CD4-positive, alpha-beta T cell treated with Interleukin-17A for 1 hour (primary cell): ENCODE measurements around the gene NSMF.
"Not testable (repeated sequence)": the region's sequence is repeated elsewhere in the genome, so short reads cannot be mapped to it uniquely, and the experiment has no call there.

Experiments used
- DNase-seq: peaks from one replicate; pipeline ENCODE4 v3.0.0-alpha.2; 2020

The NSMF gene

DNA sequence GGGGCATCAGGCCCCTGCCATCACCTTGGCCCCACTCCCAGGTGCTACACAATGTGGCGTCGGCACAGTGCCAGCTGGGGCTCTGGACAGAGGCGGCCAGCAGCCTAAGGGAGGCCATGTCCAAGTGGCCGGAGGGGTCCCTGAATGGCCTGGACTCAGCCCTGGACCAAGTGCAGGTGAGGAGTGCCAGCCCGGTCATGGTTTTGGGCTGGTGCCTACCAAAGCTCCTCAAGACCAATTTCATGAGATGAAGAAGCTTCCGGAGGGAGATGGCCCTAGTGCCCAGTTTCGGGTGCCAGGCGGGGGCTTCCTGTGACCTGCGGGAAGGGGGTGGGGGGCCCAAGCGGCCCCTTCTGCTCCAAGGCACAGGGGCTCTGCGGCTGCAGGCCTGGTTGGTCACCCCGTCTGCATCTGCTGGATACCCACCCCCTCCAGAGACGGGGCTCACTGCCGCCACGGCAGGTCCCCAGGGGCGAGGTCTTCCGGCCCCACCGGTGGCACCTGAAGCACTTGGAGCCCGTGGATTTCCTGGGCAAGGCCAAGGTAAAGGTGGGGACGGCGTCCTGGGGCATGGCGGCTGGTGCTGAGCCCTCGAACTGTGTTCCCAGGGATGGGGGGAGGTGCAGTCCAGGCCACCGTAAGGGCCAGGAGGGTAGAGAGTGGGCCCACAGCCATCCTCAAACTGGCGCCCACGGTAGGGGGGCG lies 30.1 kb downstream of the NSMF start:
- no peak for DNase-seq

DNA sequence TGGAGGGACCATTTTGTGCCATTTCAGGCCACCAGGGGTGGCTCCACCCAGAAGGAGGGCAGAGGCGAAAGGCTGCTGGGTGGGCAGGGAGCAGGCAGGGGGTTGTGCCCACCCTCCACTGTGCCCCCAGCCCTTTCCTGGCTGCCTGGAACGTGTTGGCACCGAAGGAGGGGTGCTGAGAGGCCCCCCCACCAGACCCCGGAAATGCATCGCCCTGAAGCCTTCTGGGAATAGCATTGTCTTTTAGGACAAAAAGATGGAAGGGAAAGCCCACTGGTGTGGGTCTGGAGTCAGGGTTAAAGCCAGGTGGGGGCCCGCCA lies 30.9 kb downstream of the NSMF start:
- DNase-seq, result no peak

DNA sequence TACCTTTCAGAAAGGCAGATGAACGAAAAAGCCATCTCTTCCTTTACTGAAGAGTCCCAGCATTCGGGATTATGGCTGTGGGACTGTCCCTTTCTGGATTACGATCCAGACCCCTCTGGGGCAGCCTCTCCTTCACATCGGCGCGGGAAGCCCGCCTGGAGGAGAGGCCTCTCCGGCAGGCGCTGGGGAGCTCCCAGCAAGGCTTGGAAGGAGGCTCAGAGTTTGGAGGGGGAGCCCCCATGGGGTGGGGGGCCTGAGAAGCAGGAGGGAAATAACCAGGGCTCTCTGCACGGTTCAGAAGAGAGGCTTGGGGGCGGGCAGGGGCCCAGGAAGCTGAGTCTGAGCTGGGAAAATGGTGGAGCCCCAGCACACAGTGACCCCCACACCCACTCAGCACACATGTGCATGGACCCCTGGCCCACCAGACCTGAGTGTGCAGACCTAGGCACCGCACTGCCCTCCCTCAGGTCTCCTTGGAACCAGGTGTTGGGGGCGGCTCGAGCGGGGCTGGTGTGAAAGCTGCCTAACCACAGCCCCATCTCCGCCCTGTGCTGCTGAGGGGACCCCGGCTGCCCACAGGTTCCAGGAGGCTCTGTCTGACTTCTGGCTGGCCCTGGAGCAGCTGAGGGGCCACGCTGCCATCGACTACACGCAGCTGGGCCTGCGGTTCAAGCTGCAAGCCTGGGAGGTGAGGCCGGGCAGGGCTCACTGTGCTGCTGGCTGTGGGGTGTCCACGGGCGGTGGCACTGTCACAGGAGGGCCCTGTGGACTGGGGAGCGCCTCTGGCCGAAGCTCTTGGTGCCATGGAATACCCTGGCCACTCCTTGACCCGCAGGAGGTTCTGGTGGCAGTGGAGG lies 31.5 kb downstream of the NSMF start:
- DNase-seq, result no peak

DNA sequence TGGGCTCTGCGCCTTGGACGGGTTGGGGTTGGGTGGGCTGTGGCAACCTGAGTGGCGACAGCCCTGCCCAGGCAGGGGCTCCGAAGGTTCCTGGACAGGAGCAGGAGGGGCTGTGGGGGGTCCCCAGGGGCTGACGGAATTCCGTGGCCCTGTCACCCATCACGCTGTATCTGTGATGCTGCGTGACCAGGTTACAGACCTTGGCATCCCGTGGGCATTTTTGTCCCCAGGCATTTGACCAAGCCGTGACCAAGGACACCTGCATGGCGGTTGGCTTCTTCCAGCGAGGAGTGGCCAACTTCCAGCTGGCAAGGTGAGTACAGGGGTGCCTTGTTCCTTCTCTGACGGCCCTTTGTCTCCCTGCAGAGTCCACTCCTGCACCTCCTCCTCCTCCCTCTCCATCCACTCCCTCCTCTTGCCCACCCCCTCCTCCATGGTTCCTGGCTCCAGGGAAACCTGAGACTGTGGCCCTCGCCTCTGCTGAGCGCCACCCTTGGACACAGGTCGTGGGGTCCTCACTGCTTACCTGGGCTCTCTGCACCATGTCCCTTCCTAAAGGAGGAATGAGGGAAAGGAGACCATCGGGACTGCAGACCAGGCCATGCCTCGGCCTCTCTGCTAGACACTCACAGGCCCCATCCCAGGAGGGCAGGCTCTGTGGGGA lies 33.0 kb downstream of the NSMF start:
- no peak for DNase-seq

DNA sequence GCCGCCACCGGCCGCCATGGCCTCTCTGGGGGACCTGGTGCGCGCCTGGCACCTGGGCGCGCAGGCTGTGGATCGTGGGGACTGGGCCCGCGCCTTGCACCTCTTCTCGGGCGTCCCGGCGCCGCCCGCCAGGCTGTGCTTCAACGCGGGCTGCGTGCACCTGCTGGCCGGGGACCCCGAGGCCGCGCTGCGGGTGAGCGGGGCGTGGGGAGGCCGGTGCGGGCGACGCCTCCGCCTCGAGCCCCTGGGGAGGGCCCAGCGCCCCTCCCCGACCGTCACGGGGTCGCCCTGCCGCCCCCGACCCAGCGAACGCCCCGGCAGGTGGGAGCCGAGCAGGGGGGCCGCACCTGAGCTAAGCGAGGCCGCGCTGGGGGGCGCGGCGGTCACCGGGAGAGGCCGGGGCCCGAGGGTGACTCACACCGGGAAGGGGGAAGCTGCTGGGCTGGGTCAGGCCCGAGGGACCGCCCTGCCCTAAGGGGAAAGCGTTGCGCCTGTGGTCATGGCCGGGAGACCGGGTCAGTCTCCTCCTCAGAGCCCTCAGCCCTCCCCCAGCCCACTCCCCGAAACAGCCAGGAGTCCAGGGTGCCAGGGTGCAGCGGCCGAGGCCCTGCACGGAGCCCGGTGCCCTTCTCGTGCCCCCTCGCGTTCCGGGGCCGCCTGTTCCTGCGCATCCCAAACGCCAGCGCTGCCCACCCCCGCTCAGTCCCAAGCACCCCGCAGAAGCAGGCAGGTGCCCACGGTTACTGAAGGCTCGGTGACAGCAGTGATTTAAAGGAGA lies 35.4 kb downstream of the NSMF start:
- no peak for DNase-seq

DNA sequence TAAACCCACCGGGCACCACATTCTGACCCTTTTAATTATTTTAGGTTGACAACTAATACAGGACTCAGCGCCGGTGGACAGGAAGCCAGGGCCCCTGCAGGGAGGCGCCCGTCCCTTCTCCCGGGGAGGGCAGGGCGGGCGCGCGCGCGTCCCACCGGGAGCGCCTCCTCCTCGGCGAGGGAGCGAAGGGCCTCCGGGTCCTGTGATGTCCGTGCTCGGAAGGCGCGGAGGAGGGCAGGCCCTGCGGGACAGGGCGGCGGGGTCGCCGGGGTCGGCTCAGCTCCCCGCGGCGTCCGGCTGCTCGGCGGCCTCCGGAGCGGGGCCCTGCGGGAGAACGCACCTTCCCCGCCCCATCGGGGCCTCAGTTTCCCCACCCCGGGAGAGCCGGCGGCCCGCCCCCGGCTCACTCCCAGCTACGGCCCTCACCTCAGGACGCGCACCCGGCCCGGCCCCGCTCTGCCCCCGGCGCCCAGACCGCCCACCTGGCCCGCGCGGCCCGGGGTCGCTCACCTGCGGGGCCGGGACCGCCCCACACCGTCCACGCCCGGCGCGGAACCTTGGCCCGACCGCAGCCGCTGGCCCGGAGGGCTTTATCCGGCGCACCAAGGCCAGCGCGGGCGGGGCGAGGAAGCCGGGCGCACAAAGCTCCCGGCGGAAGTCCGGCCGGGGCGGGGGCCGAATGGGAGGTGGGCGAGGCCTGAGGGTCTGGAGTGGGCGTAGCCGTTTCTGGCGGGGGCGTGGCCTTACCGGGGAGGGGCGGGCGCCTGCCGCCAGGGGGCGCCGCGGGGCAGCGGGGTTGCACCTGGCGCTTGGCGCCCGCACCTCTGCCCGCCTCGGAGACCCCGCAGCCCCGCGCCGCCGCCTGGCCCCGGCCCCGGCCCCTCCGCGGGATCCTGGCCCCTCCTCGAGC lies 36.3 kb downstream of the NSMF start, which contains the start of the genes EXD3 and NOXA1:
TSS of gene EXD3 (minus strand) at position 559 of the 910 bp plus-strand sequence. CDS start 27,805 bp downstream, outside the sequence.
TSS of gene NOXA1 (plus strand) at position 790 of the 910 bp plus-strand sequence. CDS start 137 bp downstream, outside the sequence.
- peak; percentile 94 for DNase-seq

DNA sequence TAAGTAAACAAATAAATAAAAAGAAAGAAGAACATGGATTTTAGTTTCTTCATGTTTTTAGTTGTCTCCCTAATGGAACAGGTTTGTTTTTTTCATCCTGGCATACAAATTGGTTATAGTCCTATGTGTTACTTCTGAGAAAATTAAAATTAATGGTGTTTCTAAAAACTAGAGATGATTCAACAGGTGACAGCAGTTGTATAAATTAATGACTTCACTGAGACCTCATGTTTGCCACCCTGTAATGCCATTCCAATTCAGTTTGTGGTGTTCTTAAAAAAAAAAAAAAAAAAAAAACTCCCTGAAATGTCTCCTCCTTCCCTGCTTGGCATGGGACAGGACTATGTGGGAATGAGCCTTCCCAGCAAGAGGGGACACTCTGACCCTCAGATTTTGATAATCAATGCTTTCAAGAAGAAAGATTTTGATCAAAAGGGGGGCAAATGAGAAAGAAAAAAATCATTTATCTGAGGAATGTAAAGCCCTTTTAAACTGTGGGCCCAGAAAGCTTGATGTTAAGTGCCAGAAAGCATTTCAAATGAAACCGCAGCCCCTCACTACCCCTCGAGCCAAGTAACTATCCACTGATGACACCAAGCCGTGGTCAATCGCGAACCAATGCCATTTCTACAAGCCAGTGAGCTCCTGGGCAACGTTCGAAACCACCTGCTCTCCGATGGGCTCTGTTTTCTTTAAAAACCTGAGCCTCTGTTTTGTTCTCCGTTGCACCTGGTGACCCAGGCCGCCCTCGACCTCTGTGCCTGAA lies 37.1 kb downstream of the NSMF start:
- no peak for DNase-seq

DNA sequence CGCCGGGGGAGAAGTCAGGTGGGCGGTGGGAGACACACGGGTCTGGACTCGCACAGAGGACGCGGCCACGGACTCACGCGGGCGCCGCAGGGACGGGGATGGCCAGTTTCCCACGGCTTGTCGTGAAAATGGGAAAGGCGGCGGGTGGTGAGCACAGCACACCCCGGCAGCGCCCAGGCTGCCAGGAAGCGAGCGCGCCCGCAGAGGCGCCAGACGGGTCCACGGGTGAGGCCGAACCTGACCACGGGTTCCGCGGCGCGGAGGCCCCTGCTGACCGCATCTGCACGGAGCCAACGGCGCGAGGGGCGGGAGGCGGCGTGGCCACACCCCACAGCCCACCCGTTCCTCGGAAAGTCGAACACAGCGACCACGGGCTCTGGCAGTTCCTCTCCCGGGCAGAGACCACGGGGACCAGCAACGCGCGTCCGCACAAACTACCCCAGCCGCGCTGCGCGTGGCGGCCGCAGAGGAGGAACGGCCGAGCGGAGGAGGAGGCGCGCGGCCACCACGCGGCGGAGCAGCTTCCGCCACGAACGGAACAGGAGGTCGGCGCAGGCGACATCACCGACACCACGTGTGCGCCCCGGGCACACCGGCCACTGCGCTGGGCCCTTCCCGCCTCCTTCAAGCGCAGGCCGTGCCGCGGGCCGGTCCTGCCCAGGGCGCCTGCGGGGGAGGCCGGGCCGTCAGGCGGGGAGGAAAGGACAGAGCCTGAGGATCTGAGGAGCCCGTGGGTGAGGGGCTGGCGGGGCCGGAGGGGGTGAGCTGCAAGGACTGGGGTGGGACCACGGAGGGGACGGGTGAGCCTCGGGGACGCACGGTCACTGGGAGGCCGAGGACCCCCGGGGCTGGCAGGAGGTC lies 41.7 kb downstream of the NSMF start:
- DNase-seq, result peak; percentile 6

DNA sequence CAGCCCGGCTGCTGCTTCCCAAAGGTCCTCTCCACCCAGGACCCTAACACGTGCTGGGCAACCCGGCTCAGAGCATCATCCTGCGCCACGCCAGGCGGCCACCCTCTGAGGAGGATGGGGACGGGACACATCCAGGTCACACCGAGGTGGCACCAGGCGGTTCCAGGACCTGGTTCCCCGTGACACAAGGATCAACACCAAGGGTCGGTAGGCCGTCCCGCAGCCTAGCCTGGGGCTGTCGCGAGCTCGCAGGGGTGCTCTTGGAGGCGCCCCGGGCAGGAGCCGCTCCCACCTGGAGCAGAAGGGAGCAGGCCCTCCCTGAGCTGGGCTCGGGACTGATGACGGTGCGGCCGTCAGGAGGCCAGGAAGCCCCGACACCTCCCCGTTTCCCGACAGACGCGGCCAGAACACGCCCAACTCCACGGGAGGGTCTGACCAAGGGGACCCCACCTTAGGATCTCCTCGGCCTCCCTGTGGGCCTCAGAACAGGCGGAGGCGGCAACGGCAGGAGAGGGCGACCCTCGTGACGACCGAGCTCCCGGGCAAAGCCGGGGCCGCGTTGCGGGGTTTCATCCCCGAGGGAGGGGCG lies 42.5 kb downstream of the NSMF start:
- no peak for DNase-seq

DNA sequence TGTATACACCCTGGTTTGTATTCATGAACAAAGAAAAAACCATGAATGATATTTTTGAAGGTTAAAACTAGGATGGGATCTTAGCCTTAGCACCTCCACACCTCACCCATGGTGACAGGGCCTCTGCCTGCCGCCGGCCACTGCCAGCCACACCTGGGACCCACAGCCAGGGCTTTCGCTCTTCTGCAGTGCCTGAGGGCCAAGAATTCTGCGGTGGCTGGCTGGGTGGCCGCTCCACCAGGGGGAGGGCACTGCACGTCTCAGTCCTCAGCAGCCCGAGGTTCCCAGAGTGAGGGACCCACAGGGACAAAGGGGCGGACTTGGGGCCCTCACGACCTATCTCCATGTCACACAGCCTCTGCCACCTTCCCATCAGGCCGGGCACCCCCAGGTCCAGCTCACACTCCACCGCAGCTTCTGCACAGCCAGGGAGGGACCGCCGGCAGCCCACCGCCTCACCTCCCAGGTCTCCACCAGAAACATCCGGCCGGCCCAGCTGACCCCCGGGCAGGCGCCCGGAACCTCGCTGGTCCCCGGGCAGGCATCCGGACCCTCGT lies 43.0 kb downstream of the NSMF start:
- DNase-seq, result no peak

DNA sequence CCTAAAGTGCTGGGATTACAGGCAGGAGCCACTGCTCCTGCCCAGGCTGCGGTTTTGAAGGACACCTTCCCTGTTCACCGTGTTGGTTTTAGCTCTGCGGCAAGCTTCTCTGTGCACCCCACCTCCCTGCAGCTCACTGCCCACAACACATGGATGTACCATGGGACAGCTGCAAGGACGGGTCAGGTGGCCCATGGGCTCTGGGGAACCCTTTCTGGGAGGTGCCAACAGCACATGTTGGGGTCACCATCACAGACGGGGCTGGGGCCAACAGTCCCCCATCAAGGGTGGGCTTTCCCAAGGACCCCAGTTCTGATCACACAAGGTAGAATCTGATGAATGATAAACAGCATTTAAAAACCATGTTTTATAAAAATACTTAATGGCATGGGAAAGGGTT lies 43.7 kb downstream of the NSMF start:
- DNase-seq, result no peak

DNA sequence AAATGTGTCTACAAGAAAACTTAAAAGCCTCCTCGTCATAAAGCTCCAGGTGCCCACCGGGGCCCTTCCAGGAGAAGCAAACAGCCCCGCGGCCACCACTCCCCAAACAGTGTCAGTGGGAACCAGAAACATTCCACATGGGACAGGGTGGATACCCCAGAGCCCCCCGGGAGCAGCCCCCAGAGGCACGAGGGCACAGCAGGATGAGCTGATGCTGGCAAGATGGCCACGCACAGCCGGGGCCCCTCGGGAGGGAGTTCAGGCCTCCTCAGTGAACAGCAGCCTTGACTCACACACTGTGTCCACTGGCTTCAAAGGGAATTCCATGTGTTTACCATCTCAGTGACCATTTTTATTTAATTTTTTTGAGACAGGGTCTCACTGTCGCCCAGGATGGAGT lies 46.7 kb downstream of the NSMF start:
- DNase-seq, result no peak

DNA sequence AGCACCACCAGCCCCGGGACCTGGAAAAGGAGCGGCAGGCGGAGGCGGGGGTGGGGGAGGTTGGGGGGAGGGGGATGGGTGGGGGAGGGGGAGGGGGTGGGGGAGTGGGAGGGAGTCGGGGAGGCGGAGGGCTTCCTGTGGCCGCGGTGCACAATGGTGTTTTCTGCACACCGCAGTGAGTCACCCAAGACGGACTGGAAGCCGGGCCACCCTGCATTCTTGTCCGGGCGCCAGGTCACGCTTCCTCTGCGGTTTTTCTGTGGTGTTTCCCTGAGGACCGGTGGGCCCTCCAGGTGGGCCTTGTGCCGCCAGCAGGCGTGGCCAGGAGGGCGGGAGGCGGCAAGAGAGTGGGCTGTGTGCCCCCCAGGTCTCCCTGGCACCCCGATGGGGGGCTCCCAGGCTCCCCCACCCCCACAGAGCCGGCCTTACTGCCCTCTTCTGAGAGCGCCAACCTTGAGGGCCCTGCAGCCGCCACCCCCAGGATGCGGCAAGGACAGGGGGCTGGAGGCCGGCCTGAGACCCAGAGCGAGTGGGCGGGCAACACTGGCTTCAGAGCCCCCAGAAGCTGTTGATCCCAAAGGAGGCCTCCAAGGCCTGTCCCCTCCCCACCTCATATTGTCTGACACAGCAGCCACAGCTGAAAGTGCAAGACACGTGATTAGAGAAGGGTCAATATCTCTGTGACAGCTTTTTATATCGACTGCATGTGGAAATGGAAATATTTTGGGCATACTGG lies 47.3 kb downstream of the NSMF start:
- DNase-seq, result peak; percentile 48

DNA sequence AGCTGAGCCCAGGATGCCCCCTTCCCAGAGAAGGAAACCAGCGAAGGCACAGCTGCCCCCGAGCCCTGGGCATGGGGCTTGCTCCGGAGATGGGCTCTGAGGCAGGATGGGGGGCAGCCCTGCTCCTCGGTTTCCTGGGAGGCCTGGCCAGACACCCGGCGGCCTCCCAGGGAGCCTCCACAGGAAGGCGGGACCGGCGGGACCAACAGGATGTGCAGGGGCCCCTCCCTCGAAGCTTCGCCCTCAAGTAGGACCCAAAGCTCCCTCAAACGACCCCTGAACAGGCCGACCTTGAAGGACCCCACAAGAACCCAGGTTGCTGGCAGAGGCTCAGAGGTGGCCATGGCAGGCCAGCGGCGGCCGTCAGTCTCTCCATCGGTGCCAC lies 47.9 kb downstream of the NSMF start:
- no peak for DNase-seq

DNA sequence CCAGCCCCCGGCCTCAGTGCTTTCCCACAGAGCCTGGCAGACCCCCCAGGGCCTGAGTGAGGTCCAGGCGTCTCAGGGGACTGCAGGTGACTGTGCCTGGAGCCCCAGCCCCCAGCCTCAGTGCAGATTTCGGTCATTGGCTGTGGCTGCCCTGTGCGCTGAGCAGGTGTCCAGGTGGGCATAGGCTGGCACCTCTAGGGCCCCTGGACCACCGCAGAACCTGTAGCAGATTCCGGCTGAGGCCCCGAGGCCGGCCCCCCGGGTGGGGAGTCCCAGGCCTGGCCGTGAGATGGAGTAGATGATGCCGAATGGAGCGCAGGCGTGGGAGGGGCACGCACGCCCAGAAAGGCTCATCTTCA lies 48.3 kb downstream of the NSMF start:
- no peak for DNase-seq

DNA sequence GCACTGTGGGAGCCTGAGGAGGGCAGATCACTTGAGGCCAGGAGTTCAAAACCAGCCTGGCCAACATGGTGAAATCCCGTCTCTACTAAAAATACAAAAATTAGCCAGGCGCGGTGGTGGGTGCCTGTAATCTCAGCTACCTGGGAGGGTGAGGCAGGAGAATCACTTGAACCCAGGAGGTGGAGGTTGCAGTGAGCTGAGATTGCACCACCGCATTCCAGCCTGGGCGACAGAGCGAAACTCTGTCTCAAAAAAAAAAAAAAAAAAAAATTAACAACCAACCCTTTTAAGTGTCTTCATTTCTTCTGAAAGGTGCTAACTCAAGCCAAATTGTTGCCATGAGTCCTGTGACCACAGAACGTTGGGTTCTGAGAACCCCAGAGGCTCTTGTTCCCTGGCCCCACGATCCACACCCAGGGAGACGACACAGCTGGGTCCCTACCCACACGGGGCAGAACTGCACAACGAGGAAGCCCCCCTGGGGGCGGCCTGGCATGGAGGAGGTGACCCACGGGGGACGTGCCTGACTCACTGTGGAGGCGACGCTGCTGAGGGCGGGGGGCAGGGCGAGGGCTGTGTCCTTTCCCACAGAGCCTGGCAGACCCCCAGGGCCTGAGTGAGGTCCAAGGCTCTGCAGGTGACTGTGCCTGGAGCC lies 48.8 kb downstream of the NSMF start:
- DNase-seq, result not testable (repeated sequence)

DNA sequence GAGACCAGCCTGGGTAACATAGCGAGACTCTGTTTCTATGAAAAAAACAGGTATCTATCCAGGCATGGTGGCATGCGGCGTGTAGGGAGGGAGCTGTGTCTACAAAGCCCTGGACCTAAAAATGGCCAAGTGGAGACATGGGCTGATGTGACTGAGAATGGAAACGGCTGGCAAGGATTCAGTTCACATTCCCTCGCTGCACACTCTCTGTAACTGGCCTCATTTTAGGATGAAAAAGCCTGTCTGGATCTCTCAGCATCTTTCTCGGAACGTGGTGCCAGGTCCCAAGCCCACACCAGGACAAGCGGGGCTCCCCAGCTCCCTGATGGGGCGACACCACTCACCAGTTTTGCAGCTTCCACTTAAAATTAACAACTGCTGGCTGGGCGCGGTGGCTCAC lies 49.6 kb downstream of the NSMF start:
- no peak for DNase-seq
